Caco-2 (cell line): ENCODE results near the gene RFNG. TPM values are rescaled to one million over a fixed set of nuclear protein-coding genes. Genes with fewer than 3 reads are reported as not detected.

Experiments used
- BruUV-seq: library from RNA; stranded (reverse); fragments of 400-500 nt; replicated peaks from 2 replicates; lab custom pipeline; 2021; lab: Mats Ljungman, UMichigan
- CTCF ChIA-PET: fragments of 300-600 bp; sonication (Branson Sonifier 250); formaldehyde crosslinking; loops from one replicate; lab custom pipeline; 2022; ENCODE audit warnings: antibody characterized with exemption; lab: Charles Lee
- POLR2A ChIA-PET: fragments of 300-600 bp; sonication (Branson Sonifier 250); formaldehyde crosslinking; loops from one replicate; lab custom pipeline; 2022; ENCODE audit warnings: antibody characterized with exemption; lab: Charles Lee
- DNase-seq, 2 experiments: peaks; one replicate each; pipeline versions ENCODE4 v3.0.0 to v3.0.0-alpha.2; 2020 to 2022
- H3K27me3 ChIP-seq: replicated peaks from 2 replicates; pipeline ENCODE4 v1.6.0; 2011; ENCODE audit warnings: low read length; ENCODE audit not compliant: control insufficient read depth, insufficient read depth
- H3K36me3 ChIP-seq: 2 replicates; pipeline ENCODE4 v1.5.1; 2011; ENCODE audit warnings: low read length; ENCODE audit not compliant: control insufficient read depth, insufficient read depth
- H3K4me1 ChIP-seq: fragments of 250-450 bp; sonication (Bioruptor Pico); 2 replicates; pipeline ENCODE4 v1.5.1; 2020; ENCODE audit warnings: mild to moderate bottlenecking
- H3K4me3 ChIP-seq: 2 replicates; pipeline ENCODE4 v1.5.1; 2011; ENCODE audit warnings: low read depth, mild to moderate bottlenecking, control low read depth, low read length
- H3K9me3 ChIP-seq: fragments of 250-450 bp; sonication (Bioruptor Pico); 2 replicates; pipeline ENCODE4 v1.5.1; 2020; ENCODE audit warnings: mild to moderate bottlenecking, moderate library complexity
- H3K27ac Mint-ChIP-seq: one replicate; pipeline ENCODE4 v1.8.0; 2022; ENCODE audit warnings: mixed read lengths; ENCODE audit not compliant: unreplicated experiment
- H3K27me3 Mint-ChIP-seq: one replicate; pipeline ENCODE4 v1.8.0; 2022; ENCODE audit warnings: mixed read lengths; ENCODE audit not compliant: insufficient read depth, unreplicated experiment
- H3K36me3 Mint-ChIP-seq: one replicate; pipeline ENCODE4 v1.8.0; 2022; ENCODE audit warnings: mild to moderate bottlenecking, mixed read lengths; ENCODE audit not compliant: insufficient read depth, unreplicated experiment
- H3K4me1 Mint-ChIP-seq: one replicate; pipeline ENCODE4 v1.8.0; 2022; ENCODE audit warnings: low read depth, mixed read lengths; ENCODE audit not compliant: unreplicated experiment
- H3K4me3 Mint-ChIP-seq: one replicate; pipeline ENCODE4 v1.8.0; 2022; ENCODE audit warnings: mild to moderate bottlenecking, moderate library complexity, mixed read lengths; ENCODE audit not compliant: unreplicated experiment
- H3K9me3 Mint-ChIP-seq: one replicate; pipeline ENCODE4 v1.8.0; 2022; ENCODE audit warnings: mixed read lengths; ENCODE audit not compliant: unreplicated experiment
- intact Hi-C: fragments of 100-400 bp; cut with micrococcal nuclease; formaldehyde crosslinking; loops from one replicate; pipeline ENCODE4 v1.10.0; 2022; ENCODE audit not compliant: unreplicated experiment
- total RNA-seq: library from RNA; stranded (reverse); gene quantifications from 2 replicates; pipeline ENCODE4 v1.2.3, GENCODE V29; 2022
- TF ChIP-seq, protein P1 (sequence below), 2 experiments: fragments of 200-600 bp in 1 of 2; IDR thresholded peaks; 1 replicate in 1 of 2; 2 replicates in 1 of 2; pipeline versions ENCODE4 v1.5.1 to v1.8.0; 2011 to 2022; ENCODE audit warnings: antibody characterized with exemption in 1 of 2, control low read depth in 1 of 2, inconsistent platforms in 1 of 2, low read depth in 1 of 2, low read length in 1 of 2, mild to moderate bottlenecking in 1 of 2, moderate library complexity in 1 of 2; ENCODE audit not compliant: insufficient read depth in 1 of 2, severe bottlenecking in 1 of 2, unreplicated experiment in 1 of 2

RFNG gene
- total RNA-seq, 1 experiment from 2014 or later, result 35.5 TPM

DNA sequence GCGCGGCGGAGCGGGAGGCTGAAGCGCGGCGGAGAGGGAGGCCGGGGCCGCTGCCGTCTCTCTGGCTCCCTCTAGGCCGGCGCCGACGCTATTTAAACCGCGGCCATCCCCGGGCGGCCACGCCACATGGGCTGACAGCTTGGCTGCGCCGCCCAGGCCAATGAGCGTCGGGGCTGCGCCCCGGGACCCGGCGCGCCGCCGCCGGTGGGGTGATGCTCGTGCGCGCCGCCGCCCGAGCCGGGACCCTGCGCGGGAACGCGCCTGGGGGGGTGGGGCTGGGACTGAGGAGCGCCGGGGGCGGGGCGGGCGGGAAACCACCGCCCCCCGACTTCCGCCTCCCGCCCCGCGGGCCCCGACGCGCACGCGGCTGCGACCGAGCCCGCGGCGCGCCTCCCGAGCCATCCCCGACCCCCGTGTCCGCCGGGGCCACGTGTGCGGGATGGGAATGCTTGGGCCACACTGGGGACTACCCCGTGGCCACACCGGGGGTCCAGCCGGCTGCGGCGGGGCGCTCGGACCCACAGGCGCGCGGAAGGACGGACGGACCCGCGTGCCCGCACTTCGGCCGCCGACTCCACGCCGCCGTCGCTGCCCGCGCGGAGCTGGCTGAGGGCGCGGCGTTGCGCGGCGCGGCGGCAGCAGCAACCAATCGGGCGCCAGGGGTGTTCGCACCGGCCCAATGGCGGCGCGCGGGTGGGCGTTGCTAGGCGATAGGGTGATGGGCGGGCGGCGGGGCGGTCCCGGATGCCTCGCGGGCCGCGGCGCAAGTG lies 46.7 kb upstream of the RFNG start, which contains the start of gene FASN:
Gene FASN, minus strand, starts transcription at position 68 of the 770 bp plus-strand sequence. CDS start 1,791 bp downstream, outside the sequence.
- no peaks in the 10 kb centered on the region for H3K27me3 Mint-ChIP-seq
- peaks cover 13% of the 10 kb centered on the region for H3K36me3 ChIP-seq
- H3K4me1 Mint-ChIP-seq, result peaks cover 6% of the 10 kb centered on the region
- peaks cover 70% of the 10 kb centered on the region for H3K36me3 Mint-ChIP-seq
- DNase-seq, result peak; percentile 96 to 98
- BruUV-seq, result no TSS peak
- peak within 1 kb of the TSS; percentile 76 for H3K4me3 Mint-ChIP-seq
- POLR2A ChIA-PET, result interaction anchor here (0.6 to 1.8 kb wide), 10 partner anchors 8 to 237 kb away, joined by 3 to 17 read pairs (median 4); partner anchors contain the start of genes CENPX, DCXR, LRRC45 and RAC3
- intact Hi-C loops, result loop anchor here (2.0 kb wide), 1 partner anchor 62 kb away; the partner anchor contains the start of gene DCXR
- peaks cover 54% of the 10 kb centered on the region for H3K4me1 ChIP-seq
- H3K27ac Mint-ChIP-seq, result peak within 1 kb of the TSS; percentile 86
- no peaks in the 10 kb centered on the region for H3K27me3 ChIP-seq
- TF ChIP-seq, protein P1, sequence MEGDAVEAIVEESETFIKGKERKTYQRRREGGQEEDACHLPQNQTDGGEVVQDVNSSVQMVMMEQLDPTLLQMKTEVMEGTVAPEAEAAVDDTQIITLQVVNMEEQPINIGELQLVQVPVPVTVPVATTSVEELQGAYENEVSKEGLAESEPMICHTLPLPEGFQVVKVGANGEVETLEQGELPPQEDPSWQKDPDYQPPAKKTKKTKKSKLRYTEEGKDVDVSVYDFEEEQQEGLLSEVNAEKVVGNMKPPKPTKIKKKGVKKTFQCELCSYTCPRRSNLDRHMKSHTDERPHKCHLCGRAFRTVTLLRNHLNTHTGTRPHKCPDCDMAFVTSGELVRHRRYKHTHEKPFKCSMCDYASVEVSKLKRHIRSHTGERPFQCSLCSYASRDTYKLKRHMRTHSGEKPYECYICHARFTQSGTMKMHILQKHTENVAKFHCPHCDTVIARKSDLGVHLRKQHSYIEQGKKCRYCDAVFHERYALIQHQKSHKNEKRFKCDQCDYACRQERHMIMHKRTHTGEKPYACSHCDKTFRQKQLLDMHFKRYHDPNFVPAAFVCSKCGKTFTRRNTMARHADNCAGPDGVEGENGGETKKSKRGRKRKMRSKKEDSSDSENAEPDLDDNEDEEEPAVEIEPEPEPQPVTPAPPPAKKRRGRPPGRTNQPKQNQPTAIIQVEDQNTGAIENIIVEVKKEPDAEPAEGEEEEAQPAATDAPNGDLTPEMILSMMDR (IDR thresholded peaks at IDR 0.05; ENCODE audit: insufficient read depth in 1 of 2, low read depth in 1 of 2, low read length in 1 of 2, severe bottlenecking in 1 of 2, unreplicated experiment in 1 of 2), result peak; percentile 26 to 59
- peak within 1 kb of the TSS; percentile 93 for H3K4me3 ChIP-seq
- no peaks in the 10 kb centered on the region for H3K9me3 ChIP-seq
- CTCF ChIA-PET, result interaction anchor here (0.7 to 2.1 kb wide), 4 partner anchors 8 to 138 kb away, joined by 3 to 12 read pairs (median 4); partner anchors contain the start of gene DCXR
- H3K9me3 Mint-ChIP-seq, result no peaks in the 10 kb centered on the region

- Mint-ChIP-seq H3K27ac (no peak overlapping the region), H3K4me1 (peaks cover under 1% of the 10 kb centered on the region), H3K36me3 (peaks cover 68% of the 10 kb centered on the region), H3K4me3 (peak overlapping the region; percentile 75), H3K27me3 (no peaks in the 10 kb centered on the region), H3K9me3 (no peaks in the 10 kb centered on the region)
- H3K4me1 ChIP-seq, result peaks cover 48% of the 10 kb centered on the region
- TF ChIP-seq, protein P1 (IDR thresholded peaks at IDR 0.05; ENCODE audit: insufficient read depth in 1 of 2, low read depth in 1 of 2, low read length in 1 of 2, severe bottlenecking in 1 of 2, unreplicated experiment in 1 of 2), result no peak
- no peaks in the 10 kb centered on the region for H3K27me3 ChIP-seq
- intact Hi-C loops, result loop anchor here (2.0 kb wide), 1 partner anchor 61 kb away; the partner anchor contains the start of gene DCXR
- DNase-seq, result no peak
- peak overlapping the region; percentile 93 for H3K4me3 ChIP-seq
- no peaks in the 10 kb centered on the region for H3K9me3 ChIP-seq
- POLR2A ChIA-PET, result interaction anchor here (1.0 to 1.8 kb wide), 5 partner anchors 8 to 195 kb away, joined by 5 to 17 read pairs (median 8); partner anchors contain the start of genes CENPX, DCXR, LRRC45 and RAC3
- CTCF ChIA-PET, result interaction anchor here (0.6 to 2.1 kb wide), 3 partner anchors 9 to 67 kb away, joined by 3 to 12 read pairs (median 3); partner anchors contain the start of gene DCXR
- BruUV-seq, result no TSS peak
- H3K36me3 ChIP-seq, result peaks cover 16% of the 10 kb centered on the region
These were observed 46.2 kb upstream of the RFNG start for GRCh38 chr17:82097919-82098168.

DNA sequence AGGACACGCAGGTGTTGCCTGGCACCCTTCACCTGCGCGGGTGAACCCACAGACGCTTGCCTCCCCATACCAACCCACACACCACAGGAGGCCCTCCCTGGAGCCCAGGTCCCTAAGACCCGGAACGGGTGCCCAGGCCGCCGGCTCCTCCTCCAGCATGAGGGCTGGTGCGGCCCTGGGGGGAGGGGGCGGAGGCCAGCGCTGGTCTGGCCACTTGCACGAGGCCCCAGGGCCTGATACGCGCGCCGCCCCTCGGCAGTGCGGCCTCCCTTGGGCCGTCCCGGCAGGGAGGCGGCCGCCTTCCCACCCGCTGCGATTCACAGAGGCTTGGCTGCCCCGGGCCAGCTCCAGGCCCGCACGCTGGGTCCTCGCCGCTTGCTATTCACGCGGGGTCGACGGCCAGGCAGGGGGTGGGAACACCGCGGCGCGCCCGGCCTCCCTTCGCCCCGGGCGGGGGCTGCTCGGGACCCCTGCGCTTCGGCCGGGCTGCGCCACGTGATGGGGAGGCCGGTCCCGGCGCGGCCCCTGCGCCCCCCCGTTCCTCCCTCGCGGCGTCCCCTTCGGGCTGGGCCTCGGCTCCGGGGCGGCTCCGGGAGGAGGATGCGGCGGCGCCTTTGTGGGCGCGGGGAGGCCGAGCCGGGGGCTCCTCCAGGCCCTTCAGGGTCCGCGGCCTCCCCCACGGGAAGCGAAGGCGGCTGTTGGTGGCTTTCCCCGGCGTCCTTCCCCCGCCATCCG lies 45.7 kb upstream of the RFNG start:
- no peaks in the 10 kb centered on the region for H3K27me3 Mint-ChIP-seq
- Histone ChIP-seq H3K9me3 (no peaks in the 10 kb centered on the region), H3K4me3 (peak overlapping the region; percentile 93), H3K36me3 (peaks cover 16% of the 10 kb centered on the region), H3K27me3 (no peaks in the 10 kb centered on the region), H3K4me1 (peaks cover 44% of the 10 kb centered on the region)
- POLR2A ChIA-PET, result interaction anchor here (1.0 to 1.8 kb wide), 5 partner anchors 9 to 195 kb away, joined by 5 to 17 read pairs (median 8); partner anchors contain the start of genes CENPX, DCXR, LRRC45 and RAC3
- intact Hi-C loops, result no loop called here
- H3K27ac Mint-ChIP-seq, result peak overlapping the region; percentile 22
- H3K4me3 Mint-ChIP-seq, result peak overlapping the region; percentile 75
- peak in 1 of 2 experiments; percentile 74 for DNase-seq
- H3K36me3 Mint-ChIP-seq, result peaks cover 69% of the 10 kb centered on the region
- H3K9me3 Mint-ChIP-seq, result no peaks in the 10 kb centered on the region
- no peaks in the 10 kb centered on the region for H3K4me1 Mint-ChIP-seq
- CTCF ChIA-PET, result interaction anchor here (0.6 to 1.0 kb wide), 2 partner anchors 9 to 67 kb away, joined by 3 read pairs; no protein-coding TSS in a partner anchor
- TF ChIP-seq, protein P1 (IDR thresholded peaks at IDR 0.05; ENCODE audit: insufficient read depth in 1 of 2, low read depth in 1 of 2, low read length in 1 of 2, severe bottlenecking in 1 of 2, unreplicated experiment in 1 of 2), result no peak
- BruUV-seq, result TSS peak; percentile 45
